ENCODE data around the gene CHORDC1.

Gene CHORDC1

DNA sequence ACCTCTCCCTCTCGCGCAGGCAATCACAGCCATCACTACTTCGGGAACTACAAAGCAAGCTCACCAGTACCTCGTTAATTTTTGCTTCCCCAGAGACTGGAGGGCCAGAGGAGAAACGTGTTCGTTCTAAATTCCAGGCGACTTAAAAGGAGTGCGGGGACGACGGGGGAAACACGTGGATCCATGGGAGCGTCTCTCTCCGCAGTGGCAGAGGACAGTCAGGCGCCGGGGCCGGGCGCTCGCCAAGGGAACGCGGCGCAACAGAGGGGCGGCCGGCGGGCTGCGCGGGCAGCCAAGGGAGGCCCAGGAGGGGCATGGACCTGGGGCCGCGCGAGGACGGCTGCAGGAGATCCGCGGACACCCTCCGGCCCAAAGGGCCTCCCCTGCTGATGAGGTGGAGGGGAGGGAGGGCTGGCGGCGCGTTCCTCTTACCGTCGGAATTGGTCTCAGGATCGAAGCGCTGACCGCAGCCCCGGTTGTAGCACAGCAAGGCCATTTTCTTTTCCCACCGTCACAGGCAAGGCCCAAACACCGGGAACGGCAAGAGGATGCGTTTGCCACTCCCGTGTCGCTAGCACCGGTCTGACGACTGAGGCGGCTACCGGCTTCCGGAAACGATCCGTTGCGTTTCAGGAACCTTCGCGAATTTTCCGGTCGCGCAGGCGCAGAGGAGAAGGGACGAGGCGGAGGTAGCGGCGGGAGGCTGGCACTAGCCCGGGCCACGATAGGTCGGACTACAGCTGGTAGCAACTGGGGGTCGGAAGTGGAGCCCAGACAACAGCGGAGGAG lies at the start of gene CHORDC1:
CHORDC1 (minus strand) TSS at position 591 of the 789 bp plus-strand sequence; CDS start at position 496, 95 bp downstream.
- peak; percentile 91 to 97 for DNase-seq

GRCh38 chr11:90257158-90257525 lies 34.3 kb upstream of the CHORDC1 start:
- DNase-seq: no peak

- DNase-seq: no peak
Observed at GRCh38 chr11:90256404-90257157, 33.7 kb upstream of the CHORDC1 start.

- DNase-seq: no peak
Observed at GRCh38 chr11:90254065-90254464, 31.2 kb upstream of the CHORDC1 start.

DNA sequence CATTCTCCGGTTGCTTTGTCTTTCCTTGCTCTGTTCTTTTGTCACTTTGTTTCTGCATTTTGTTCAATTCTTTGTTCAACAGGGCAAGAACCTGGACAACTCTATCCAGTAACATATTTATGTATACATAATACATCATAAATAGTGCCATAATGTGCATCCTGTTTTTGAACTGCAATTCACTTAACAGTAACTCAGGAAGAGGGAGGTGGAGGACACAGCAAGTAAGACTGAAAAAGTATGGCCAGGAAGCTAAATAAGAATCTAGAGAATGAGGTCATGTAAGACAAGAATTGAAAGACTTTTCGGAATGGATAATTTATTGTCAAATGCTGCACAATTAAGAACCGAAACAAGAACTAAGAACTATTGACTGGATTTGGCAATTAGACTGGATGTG lies 29.2 kb upstream of the CHORDC1 start:
- no peak for DNase-seq

DNA sequence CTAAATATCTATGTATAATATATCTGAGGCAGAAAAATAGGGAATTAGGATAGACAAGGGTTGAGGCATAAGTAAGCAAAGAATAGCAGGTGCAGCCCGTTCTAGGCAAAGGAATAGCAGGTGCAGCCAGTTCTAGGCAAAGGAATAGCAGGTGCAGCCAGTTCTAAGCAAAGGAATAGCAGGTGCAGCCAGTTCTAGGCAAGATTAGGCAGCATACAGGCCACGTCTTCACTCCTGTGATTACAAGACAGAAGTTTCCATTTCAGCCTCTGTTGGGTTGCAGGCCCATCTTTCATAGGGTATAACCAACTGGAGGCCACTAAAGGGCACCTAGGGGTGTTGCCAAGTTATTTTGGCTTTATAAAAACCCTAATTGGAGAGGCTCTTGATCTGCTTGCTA lies 28.8 kb upstream of the CHORDC1 start:
- DNase-seq: peak; percentile 11 to 16

DNA sequence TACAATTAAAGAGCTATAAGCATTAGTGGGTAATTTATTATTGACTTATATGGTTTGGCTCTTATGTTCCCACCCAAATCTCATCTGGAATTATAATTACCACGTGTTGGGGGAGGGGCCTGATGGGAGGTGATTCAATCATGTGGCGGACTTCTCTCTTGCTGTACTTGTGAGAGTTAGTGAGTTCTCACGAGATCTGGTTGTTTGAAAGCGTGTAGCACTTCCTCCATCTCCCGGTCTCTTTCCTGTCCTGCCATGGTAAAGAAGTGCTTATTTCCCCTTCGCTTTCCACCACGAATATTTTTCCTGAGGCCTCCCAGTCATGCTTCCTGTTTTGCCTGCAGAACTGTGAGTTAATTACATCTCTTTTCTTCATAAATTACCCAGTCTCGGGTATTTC lies 28.1 kb upstream of the CHORDC1 start:
- DNase-seq: no peak

DNA sequence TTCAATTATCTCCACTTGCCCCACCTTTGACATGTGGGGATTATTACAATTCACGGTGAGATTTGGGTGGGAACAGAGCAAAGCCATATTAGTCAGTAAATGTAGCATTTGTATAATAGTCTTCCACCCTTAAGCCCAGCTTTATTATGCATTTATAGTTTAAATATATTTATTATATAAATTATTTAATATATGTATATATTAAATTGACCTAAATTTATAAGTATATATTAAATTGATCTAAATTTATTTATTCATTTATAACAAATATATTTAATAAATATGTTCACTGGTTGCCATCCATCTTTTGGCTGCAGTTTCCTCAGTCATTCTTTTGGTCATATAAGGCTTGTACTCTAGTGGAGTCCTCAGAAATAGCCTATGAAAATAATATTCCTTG lies 23.6 kb upstream of the CHORDC1 start:
- no peak for DNase-seq

- peak in 1 of 2 experiments; percentile 19 for DNase-seq
Observed at GRCh38 chr11:90243534-90243933, 20.7 kb upstream of the CHORDC1 start.

DNA sequence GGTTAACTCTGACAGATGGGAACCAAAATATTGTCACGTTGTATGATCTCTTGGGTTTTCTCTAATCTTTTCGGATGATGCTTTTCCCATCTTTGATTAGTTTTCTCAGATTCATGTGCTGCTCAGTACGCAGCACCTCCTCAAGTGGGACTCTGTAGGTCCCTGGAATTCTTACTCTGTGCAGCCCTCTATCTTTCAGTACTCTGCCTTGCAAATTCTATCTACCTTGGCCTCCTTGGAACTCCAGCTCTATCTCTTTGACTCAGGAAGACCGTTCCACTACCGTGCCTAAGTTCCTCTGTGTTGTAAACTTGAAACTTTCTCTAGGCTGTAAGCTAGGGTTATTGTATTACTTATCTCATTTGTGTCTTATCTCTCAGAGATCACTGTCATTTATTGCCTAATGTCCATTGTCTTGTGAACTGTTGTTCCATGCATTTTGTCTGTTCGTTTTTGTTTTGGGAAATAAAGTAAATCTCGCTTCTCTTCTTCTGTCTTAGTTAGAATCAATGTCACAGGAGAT lies 20.1 kb upstream of the CHORDC1 start:
- no peak for DNase-seq

GRCh38 chr11:90241414-90241813 lies 18.6 kb upstream of the CHORDC1 start:
- peak; percentile 73 to 85 for DNase-seq

GRCh38 chr11:90239967-90240636 lies 17.3 kb upstream of the CHORDC1 start:
- DNase-seq: peak; percentile 49 to 56

- DNase-seq: no peak
Observed at GRCh38 chr11:90237004-90237403, 14.2 kb upstream of the CHORDC1 start.

DNA sequence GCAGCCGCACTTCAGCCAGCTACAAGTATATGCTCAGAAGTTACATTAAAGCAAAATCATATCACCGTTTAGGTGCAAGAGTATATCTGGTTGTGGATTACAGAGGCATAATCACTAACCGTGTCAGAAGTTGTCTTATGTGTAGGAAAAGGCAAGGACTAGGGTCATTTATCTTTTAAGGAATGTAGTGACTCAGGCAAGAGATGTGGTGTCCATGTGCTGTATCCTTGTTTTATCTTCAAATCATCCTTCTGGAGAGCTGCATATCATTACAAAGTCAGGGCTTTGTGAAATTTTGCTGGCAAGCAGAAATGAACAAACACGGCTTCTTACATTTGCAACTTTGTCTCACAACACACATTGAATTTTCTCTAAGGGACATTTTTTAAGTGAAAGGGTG lies 12.7 kb upstream of the CHORDC1 start:
- no peak for DNase-seq

DNA sequence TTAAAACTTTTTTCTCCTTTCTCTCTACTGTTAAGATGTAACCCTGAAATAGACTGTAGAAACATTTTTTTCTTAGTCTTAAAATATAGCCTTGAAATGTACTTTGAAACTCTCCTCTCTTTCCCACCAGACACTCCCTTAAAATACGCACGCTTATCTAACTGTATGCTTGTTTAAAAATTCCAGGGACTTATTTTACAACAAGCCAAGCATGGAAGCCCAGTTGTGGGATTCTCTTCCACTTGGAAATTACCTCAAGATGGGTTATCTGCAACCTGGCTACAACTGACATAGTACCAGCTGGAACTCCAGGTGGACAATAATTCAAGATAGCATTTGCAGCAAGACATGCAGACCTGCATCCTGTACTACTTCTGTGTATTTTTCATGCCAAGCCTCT lies 12.1 kb upstream of the CHORDC1 start:
- DNase-seq: no peak

DNA sequence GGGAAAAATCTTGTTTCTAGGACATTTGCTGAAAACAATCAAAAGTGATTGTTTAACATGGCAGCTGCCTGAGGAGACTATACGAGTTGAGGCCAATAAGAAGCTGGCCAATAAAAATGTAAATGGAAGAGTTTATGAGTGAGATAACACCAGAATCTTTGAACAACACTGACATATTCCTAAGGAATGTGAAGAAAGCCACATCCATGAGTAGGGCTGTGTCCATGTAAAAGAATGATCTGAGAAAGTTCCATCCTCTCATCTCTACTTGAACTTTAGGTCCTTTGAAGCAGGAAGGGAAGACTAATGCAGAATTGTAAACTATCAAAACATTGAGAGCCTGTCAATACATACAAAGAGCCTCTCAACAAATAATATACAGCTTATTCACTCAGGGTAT lies 6.9 kb upstream of the CHORDC1 start:
- no peak for DNase-seq

GRCh38 chr11:90228056-90228455 lies 5.2 kb upstream of the CHORDC1 start:
- no peak for DNase-seq

DNA sequence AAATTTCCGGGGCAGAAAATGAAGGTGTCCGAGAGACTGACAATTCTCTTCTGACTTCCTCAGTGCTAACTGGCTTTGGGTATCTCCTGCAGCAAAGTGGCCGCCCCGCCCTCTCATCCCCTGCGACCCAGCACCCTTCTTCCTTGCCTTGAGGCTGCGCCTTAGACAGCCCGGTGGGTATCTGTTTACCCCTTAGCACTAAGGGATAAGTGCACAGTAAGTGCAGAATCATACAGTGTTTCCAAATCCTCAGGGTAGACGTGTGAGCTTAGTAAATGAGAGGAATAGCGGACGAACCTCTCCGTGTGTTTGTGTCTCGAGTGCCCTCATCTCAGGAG lies 368 bp upstream of the CHORDC1 start:
- DNase-seq: no peak

- DNase-seq: no peak
Observed at GRCh38 chr11:90221803-90222458, 918 bp downstream of the CHORDC1 start.

DNA sequence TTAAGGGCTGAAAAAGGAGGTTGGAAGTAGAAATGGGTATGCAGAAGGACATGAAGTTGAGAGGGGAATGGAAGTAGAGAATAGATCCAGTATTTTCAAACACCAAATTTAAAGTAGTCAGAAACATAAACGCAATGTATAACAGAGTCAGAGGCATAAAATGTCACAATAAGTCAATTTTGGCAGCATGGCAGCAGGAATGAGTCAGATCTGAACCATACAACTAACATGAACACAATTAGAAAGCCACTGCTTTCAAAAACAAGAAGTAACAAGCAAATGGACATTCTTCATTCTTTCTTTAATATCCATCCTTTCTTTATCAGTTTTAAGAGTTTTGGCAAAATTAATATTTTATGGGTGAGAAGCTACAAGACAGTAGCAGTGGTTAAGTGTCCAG lies 2.5 kb downstream of the CHORDC1 start:
- no peak for DNase-seq

- no peak for DNase-seq
Observed at GRCh38 chr11:90219438-90219837, 3.4 kb downstream of the CHORDC1 start.

GRCh38 chr11:90218606-90219005 lies 4.2 kb downstream of the CHORDC1 start:
- DNase-seq: no peak

DNA sequence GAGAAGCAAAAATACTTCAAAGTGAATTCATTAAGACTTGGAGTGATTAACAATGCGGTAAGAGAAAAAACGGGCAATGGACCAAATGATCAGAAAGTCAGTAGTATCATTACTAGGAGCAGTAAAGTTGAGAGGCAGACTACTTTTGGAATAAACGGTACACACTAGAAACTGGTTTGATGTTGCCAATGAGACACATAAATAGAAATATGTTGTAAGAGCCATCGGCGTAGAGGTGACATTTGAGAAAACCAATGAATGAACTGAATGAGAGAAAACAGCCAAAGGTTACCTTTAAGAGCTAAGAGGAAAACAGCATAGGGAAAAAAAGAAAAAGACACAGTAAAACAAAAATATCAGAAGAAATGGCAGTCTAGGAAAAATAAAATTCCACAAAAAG lies 6.2 kb downstream of the CHORDC1 start:
- no peak for DNase-seq

All from SHP77 (cell line).